HepG2 (cell line): ENCODE data around the gene FALEC. TPM values are rescaled to one million over a fixed set of nuclear protein-coding genes. Genes with fewer than 3 reads are reported as not detected.

Source experiments
- ARNT2 ChIP-seq: sonication (generic); formaldehyde crosslinking; IDR thresholded peaks from 2 replicates; pipeline ENCODE4 v1.8.0; 2022; ENCODE audit warnings: mild to moderate bottlenecking, low read depth, missing genetic modification reagents, moderate library complexity
- GATAD1 ChIP-seq: IDR thresholded peaks from 2 replicates; pipeline ENCODE4 v1.6.1; 2016; ENCODE audit warnings: missing genetic modification reagents, missing compliant biosample characterization
- HOXA5 ChIP-seq: sonication (generic); formaldehyde crosslinking; IDR thresholded peaks from 2 replicates; pipeline ENCODE4 v1.4.0; 2020; ENCODE audit warnings: missing genetic modification reagents
- MBD4 ChIP-seq: IDR thresholded peaks from 2 replicates; pipeline ENCODE4 v1.6.1; 2012; ENCODE audit warnings: low read length, inconsistent platforms, borderline replicate concordance
- RFXAP ChIP-seq: sonication (generic); formaldehyde crosslinking; IDR thresholded peaks from 2 replicates; pipeline ENCODE4 v1.4.0; 2020; ENCODE audit warnings: missing genetic modification reagents, borderline replicate concordance
- SATB2 ChIP-seq: sonication (generic); formaldehyde crosslinking; IDR thresholded peaks from 2 replicates; pipeline ENCODE4 v1.5.0; 2020; ENCODE audit warnings: missing genetic modification reagents
- TMF1 ChIP-seq: sonication (generic); formaldehyde crosslinking; IDR thresholded peaks from 2 replicates; pipeline ENCODE4 v1.8.1; 2022; ENCODE audit warnings: low read depth, missing genetic modification reagents
- ZNF556 ChIP-seq: sonication (generic); formaldehyde crosslinking; IDR thresholded peaks from 2 replicates; pipeline ENCODE4 v1.4.0; 2020; ENCODE audit warnings: mild to moderate bottlenecking, missing genetic modification reagents, borderline replicate concordance
- polyA plus RNA-seq, 8 experiments: library from polyadenylated mRNA; depleted of rRNA in 3 of 8; stranded (reverse) in 7 of 8; unstranded in 1 of 8; fragments of >200 nt; fragmentation: Illumina TruSeq in 4 of 8; extraction: Trizol in 4 of 8; gene quantifications; 2 replicates each; pipeline versions ENCODE4 v1.2.1 to v1.2.3, GENCODE V29; 2011 to 2016; ENCODE audit warnings: low read depth in 4 of 8, missing spikeins in 1 of 8, mixed read lengths in 1 of 8; ENCODE audit not compliant: insufficient read depth in 1 of 8
- total RNA-seq, 5 experiments: library from RNA; depleted of rRNA; stranded (reverse); fragments of >200 nt; fragmentation: Illumina TruSeq; extraction: Trizol; gene quantifications; 2 replicates each; pipeline ENCODE4 v1.2.3, GENCODE V29; 2016; ENCODE audit warnings: low read depth in 1 of 5
- TF ChIP-seq, protein P1 (sequence below): IDR thresholded peaks from 2 replicates; pipeline ENCODE4 v1.6.1; 2016; ENCODE audit warnings: mild to moderate bottlenecking, missing biosample characterization, missing genetic modification reagents
- TF ChIP-seq, protein P2 (sequence below): sonication (generic); formaldehyde crosslinking; IDR thresholded peaks from 2 replicates; pipeline ENCODE4 v1.8.1; 2023; ENCODE audit warnings: mild to moderate bottlenecking, moderate library complexity, missing genetic modification reagents
- TF ChIP-seq, protein P3 (sequence below): sonication (generic); formaldehyde crosslinking; IDR thresholded peaks from 2 replicates; pipeline ENCODE4 v1.4.0; 2020; ENCODE audit warnings: mild to moderate bottlenecking, missing genetic modification reagents
- TF ChIP-seq, protein P4 (sequence below): sonication (generic); formaldehyde crosslinking; IDR thresholded peaks from 2 replicates; pipeline ENCODE4 v1.4.0; 2020; ENCODE audit warnings: missing genetic modification reagents
- TF ChIP-seq, protein P5 (sequence below): sonication (generic); formaldehyde crosslinking; conservative IDR thresholded peaks from 2 replicates; pipeline ENCODE4 v1.4.0; 2020; ENCODE audit warnings: missing genetic modification reagents
- TF ChIP-seq, protein P6 (sequence below), 2 experiments: sonication (generic) in 1 of 2; formaldehyde crosslinking in 1 of 2; IDR thresholded peaks; 2 replicates each; pipeline versions ENCODE4 v1.4.0 to v1.6.1; 2018 to 2020; ENCODE audit warnings: missing genetic modification reagents in 2 of 2, borderline replicate concordance in 1 of 2, low read depth in 1 of 2, mild to moderate bottlenecking in 1 of 2, missing biosample characterization in 1 of 2

The FALEC gene
- total and polyA plus RNA-seq, 2 of the 13 experiments (the other 11 are each of a cell fraction or from before 2014, with no cell fraction given) = 0.33 to 0.71 TPM

DNA sequence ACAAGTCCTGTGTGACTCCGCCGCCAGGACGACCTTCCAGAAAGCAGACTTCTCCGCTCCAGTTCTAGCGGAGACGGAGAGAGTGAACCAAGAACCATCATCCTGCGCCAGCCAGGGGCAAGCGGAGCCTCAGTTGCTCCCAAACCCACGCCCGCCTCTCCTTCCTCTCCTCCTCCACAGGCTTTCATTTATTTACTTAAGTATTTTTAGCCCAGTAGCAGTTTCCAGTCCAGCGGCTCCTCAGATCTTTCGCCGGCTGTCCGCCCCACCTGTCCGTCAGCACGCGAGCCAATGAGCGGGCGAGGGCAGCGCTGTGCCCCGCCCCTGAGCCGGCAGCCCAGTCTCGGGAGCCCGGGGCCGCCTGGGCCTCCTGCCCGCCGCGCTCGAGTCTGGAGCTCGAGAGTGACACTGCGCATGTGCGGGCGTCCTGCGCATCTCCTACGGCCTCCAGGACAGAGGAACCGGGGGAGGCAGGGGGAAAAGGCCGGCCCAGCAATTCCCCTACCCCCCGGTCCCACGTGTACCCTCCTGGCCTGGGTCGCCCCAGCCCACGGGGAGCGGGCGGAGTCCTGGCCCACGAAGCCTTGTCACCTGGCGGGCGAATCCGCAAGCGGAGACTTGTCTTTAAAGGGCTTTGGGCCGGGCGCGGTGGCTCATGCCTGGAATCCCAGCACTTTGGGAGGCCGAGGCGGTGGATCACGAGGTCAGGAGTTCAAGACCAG is at the start of gene FALEC (continued):
- no peak for TF ChIP-seq SATB2
- TF ChIP-seq, protein P1, sequence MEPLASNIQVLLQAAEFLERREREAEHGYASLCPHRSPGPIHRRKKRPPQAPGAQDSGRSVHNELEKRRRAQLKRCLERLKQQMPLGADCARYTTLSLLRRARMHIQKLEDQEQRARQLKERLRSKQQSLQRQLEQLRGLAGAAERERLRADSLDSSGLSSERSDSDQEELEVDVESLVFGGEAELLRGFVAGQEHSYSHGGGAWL (CRISPR knock-in tag) = peak; percentile 74; the same call in 1 of the 2 replicates
- TF ChIP-seq RFXAP (CRISPR knock-in tag) = peak; percentile 16; the same call in 1 of the 2 replicates
- TF ChIP-seq GATAD1 (CRISPR knock-in tag) = peak; percentile 55; the same call in 1 of the 2 replicates
- TF ChIP-seq, protein P2, sequence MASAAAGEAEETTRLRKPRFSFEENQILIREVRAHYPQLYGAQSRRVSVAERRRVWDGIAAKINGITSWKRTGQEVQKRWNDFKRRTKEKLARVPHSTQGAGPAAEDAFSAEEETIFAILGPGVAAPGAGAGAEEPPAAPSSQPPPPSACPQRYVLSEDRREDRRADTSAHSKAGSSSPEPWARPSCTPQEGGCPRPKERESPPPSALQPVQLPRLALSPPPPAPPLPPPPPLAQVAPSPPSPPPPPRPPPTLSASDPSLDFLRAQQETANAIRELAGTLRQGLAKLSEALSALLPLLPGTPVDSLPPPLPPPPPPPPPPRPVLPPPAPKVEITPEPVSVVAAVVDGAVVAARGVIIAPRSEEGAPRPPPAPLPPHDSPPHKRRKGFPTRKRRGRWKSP = peak; percentile 34; the same call in 1 of the 2 replicates
- TF ChIP-seq, protein P3, sequence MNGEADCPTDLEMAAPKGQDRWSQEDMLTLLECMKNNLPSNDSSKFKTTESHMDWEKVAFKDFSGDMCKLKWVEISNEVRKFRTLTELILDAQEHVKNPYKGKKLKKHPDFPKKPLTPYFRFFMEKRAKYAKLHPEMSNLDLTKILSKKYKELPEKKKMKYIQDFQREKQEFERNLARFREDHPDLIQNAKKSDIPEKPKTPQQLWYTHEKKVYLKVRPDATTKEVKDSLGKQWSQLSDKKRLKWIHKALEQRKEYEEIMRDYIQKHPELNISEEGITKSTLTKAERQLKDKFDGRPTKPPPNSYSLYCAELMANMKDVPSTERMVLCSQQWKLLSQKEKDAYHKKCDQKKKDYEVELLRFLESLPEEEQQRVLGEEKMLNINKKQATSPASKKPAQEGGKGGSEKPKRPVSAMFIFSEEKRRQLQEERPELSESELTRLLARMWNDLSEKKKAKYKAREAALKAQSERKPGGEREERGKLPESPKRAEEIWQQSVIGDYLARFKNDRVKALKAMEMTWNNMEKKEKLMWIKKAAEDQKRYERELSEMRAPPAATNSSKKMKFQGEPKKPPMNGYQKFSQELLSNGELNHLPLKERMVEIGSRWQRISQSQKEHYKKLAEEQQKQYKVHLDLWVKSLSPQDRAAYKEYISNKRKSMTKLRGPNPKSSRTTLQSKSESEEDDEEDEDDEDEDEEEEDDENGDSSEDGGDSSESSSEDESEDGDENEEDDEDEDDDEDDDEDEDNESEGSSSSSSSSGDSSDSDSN (CRISPR knock-in tag) = peak; percentile 68
- no peak for TF ChIP-seq HOXA5 (CRISPR knock-in tag)
- TF ChIP-seq TMF1 (CRISPR knock-in tag) = peak; percentile 26; the same call in 1 of the 2 replicates
- no peak for TF ChIP-seq ARNT2 (CRISPR knock-in tag)
- TF ChIP-seq, protein P4, sequence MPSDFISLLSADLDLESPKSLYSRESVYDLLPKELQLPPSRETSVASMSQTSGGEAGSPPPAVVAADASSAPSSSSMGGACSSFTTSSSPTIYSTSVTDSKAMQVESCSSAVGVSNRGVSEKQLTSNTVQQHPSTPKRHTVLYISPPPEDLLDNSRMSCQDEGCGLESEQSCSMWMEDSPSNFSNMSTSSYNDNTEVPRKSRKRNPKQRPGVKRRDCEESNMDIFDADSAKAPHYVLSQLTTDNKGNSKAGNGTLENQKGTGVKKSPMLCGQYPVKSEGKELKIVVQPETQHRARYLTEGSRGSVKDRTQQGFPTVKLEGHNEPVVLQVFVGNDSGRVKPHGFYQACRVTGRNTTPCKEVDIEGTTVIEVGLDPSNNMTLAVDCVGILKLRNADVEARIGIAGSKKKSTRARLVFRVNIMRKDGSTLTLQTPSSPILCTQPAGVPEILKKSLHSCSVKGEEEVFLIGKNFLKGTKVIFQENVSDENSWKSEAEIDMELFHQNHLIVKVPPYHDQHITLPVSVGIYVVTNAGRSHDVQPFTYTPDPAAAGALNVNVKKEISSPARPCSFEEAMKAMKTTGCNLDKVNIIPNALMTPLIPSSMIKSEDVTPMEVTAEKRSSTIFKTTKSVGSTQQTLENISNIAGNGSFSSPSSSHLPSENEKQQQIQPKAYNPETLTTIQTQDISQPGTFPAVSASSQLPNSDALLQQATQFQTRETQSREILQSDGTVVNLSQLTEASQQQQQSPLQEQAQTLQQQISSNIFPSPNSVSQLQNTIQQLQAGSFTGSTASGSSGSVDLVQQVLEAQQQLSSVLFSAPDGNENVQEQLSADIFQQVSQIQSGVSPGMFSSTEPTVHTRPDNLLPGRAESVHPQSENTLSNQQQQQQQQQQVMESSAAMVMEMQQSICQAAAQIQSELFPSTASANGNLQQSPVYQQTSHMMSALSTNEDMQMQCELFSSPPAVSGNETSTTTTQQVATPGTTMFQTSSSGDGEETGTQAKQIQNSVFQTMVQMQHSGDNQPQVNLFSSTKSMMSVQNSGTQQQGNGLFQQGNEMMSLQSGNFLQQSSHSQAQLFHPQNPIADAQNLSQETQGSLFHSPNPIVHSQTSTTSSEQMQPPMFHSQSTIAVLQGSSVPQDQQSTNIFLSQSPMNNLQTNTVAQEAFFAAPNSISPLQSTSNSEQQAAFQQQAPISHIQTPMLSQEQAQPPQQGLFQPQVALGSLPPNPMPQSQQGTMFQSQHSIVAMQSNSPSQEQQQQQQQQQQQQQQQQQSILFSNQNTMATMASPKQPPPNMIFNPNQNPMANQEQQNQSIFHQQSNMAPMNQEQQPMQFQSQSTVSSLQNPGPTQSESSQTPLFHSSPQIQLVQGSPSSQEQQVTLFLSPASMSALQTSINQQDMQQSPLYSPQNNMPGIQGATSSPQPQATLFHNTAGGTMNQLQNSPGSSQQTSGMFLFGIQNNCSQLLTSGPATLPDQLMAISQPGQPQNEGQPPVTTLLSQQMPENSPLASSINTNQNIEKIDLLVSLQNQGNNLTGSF (CRISPR knock-in tag) = no peak
- TF ChIP-seq ZNF556 (CRISPR knock-in tag) = peak; percentile 72; the same call in 1 of the 2 replicates
- TF ChIP-seq, protein P5, sequence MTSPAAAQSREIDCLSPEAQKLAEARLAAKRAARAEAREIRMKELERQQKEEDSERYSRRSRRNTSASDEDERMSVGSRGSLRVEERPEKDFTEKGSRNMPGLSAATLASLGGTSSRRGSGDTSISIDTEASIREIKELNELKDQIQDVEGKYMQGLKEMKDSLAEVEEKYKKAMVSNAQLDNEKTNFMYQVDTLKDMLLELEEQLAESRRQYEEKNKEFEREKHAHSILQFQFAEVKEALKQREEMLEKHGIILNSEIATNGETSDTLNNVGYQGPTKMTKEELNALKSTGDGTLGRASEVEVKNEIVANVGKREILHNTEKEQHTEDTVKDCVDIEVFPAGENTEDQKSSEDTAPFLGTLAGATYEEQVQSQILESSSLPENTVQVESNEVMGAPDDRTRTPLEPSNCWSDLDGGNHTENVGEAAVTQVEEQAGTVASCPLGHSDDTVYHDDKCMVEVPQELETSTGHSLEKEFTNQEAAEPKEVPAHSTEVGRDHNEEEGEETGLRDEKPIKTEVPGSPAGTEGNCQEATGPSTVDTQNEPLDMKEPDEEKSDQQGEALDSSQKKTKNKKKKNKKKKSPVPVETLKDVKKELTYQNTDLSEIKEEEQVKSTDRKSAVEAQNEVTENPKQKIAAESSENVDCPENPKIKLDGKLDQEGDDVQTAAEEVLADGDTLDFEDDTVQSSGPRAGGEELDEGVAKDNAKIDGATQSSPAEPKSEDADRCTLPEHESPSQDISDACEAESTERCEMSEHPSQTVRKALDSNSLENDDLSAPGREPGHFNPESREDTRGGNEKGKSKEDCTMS (CRISPR knock-in tag) = no peak
- no peak for TF ChIP-seq MBD4
- TF ChIP-seq, protein P6, sequence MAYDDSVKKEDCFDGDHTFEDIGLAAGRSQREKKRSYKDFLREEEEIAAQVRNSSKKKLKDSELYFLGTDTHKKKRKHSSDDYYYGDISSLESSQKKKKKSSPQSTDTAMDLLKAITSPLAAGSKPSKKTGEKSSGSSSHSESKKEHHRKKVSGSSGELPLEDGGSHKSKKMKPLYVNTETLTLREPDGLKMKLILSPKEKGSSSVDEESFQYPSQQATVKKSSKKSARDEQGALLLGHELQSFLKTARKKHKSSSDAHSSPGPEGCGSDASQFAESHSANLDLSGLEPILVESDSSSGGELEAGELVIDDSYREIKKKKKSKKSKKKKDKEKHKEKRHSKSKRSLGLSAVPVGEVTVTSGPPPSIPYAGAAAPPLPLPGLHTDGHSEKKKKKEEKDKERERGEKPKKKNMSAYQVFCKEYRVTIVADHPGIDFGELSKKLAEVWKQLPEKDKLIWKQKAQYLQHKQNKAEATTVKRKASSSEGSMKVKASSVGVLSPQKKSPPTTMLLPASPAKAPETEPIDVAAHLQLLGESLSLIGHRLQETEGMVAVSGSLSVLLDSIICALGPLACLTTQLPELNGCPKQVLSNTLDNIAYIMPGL (CRISPR knock-in tag; IDR thresholded peaks at IDR 0.05; ENCODE audit: borderline replicate concordance in 1 of 2, low read depth in 1 of 2) = peak in 1 of 2 experiments; percentile 56; a peak in 1 of 4 replicates
